ENCODE data around the gene HAL. TPM values are rescaled to one million over a fixed set of nuclear protein-coding genes. Genes with fewer than 3 reads are reported as not detected.
A peak's percentile ranks its signal among the peaks of the same experiment; 100 is the strongest.

The HAL gene
- total and polyA plus RNA-seq, 2 of the 13 experiments (the other 11 are each of a cell fraction or from before 2014, with no cell fraction given): 0.89 to 37.8 TPM

DNA sequence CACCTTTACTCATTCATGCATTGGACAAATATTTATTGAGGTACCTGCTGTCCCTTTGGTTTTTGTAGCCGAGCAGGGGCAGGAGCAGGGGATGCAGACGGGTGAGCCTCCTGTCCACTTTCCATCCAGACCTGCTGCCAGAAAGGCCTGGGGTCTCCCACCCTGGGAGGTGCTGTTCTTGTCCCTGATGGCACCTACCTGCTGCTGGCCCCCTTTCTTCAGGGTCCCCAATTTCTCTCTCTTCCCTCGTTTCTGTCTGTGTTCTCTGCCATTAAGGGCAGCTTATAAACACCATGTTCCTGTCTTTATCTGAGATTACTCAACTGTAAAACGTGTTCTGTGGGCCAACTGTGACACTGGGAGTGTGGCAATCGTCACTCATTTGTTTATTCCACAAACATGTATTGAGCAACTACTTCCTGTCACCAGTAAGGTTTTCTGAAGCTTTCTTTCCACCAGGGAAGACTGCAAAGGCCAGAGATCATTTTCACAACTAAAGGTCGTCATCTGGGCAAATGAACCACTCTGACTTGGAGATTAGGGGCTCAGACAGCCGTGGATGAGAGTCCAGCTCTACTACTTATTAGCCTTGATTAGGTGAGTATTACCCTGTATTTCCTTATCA is at the start of gene HAL (continued):
- TF ChIP-seq ZNF703 (CRISPR knock-in tag; IDR thresholded peaks at IDR 0.05; ENCODE audit: borderline replicate concordance): 0 out of 2 replicates have a peak, but pooled peaks have one; percentile 49
- peak; percentile 56; the same call in 1 of the 2 replicates for TF ChIP-seq ZNF605 (CRISPR knock-in tag; IDR thresholded peaks at IDR 0.05)
- peak; percentile 94 for TF ChIP-seq ZNF775 (CRISPR knock-in tag; IDR thresholded peaks at IDR 0.05; ENCODE audit: borderline replicate concordance)
- peak; percentile 87; the same call in 1 of the 2 replicates for TF ChIP-seq NCOA1 (CRISPR knock-in tag; IDR thresholded peaks at IDR 0.05)
- TF ChIP-seq, protein P1, sequence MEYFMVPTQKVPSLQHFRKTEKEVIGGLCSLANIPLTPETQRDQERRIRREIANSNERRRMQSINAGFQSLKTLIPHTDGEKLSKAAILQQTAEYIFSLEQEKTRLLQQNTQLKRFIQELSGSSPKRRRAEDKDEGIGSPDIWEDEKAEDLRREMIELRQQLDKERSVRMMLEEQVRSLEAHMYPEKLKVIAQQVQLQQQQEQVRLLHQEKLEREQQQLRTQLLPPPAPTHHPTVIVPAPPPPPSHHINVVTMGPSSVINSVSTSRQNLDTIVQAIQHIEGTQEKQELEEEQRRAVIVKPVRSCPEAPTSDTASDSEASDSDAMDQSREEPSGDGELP (IDR thresholded peaks at IDR 0.05; ENCODE audit: borderline replicate concordance, low read depth): peak; percentile 71
- TF ChIP-seq PHF5A (CRISPR knock-in tag; IDR thresholded peaks at IDR 0.05; ENCODE audit: low read depth, unreplicated experiment): peak; percentile 37
- TF ChIP-seq STAG1 (CRISPR knock-in tag; IDR thresholded peaks at IDR 0.05): peak; percentile 37
- TF ChIP-seq HMG20B (CRISPR knock-in tag; conservative IDR thresholded peaks at IDR 0.05): peak; percentile 85
- TF ChIP-seq SP5 (CRISPR knock-in tag; IDR thresholded peaks at IDR 0.05; ENCODE audit: borderline replicate concordance, low read depth): peak; percentile 62
- TF ChIP-seq HOMEZ (CRISPR knock-in tag; IDR thresholded peaks at IDR 0.05; ENCODE audit: low read depth): peak; percentile 77; the same call in 1 of the 2 replicates
- TF ChIP-seq KMT2B (CRISPR knock-in tag; IDR thresholded peaks at IDR 0.05): peak; percentile 69; the same call in 1 of the 2 replicates
- peak; percentile 97 for TF ChIP-seq NCOA2 (CRISPR knock-in tag; IDR thresholded peaks at IDR 0.05)
- TF ChIP-seq ZNF205 (CRISPR knock-in tag; IDR thresholded peaks at IDR 0.05): peak; percentile 80; the same call in 1 of the 2 replicates
- peak; percentile 64; the same call in 1 of the 2 replicates for TF ChIP-seq ZBTB21 (CRISPR knock-in tag; IDR thresholded peaks at IDR 0.05)
- no peak for TF ChIP-seq ZNF841 (CRISPR knock-in tag; IDR thresholded peaks at IDR 0.05; ENCODE audit: borderline replicate concordance)
- TF ChIP-seq FOSL2 (CRISPR knock-in tag; IDR thresholded peaks at IDR 0.05): peak; percentile 94
- TF ChIP-seq SAFB2 (CRISPR knock-in tag; IDR thresholded peaks at IDR 0.05; ENCODE audit: borderline replicate concordance, low read depth): peak; percentile 43; the same call in 1 of the 2 replicates
- no peak for TF ChIP-seq ZNF496 (CRISPR knock-in tag; IDR thresholded peaks at IDR 0.05; ENCODE audit: insufficient replicate concordance)
- TF ChIP-seq ZBTB42 (CRISPR knock-in tag; IDR thresholded peaks at IDR 0.05): no peak
- peak; percentile 86 for TF ChIP-seq MLX (CRISPR knock-in tag; IDR thresholded peaks at IDR 0.05)
- TF ChIP-seq, protein P2, sequence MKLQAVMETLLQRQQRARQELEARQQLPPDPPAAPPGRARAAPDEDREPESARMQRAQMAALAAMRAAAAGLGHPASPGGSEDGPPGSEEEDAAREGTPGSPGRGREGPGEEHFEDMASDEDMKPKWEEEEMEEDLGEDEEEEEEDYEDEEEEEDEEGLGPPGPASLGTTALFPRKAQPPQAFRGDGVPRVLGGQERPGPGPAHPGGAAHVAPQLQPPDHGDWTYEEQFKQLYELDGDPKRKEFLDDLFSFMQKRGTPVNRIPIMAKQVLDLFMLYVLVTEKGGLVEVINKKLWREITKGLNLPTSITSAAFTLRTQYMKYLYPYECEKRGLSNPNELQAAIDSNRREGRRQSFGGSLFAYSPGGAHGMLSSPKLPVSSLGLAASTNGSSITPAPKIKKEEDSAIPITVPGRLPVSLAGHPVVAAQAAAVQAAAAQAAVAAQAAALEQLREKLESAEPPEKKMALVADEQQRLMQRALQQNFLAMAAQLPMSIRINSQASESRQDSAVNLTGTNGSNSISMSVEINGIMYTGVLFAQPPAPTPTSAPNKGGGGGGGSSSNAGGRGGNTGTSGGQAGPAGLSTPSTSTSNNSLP (IDR thresholded peaks at IDR 0.05; ENCODE audit: low read depth, low read length): peak; percentile 64; the same call in 1 of the 2 replicates
- TF ChIP-seq ZNF136 (CRISPR knock-in tag; IDR thresholded peaks at IDR 0.05; ENCODE audit: low read depth): peak; percentile 93; the same call in 1 of the 2 replicates
- TF ChIP-seq ZNF251 (CRISPR knock-in tag; IDR thresholded peaks at IDR 0.05): 0 out of 2 replicates have a peak, but pooled peaks have one; percentile 59
- TF ChIP-seq FOXC1 (CRISPR knock-in tag; IDR thresholded peaks at IDR 0.05; ENCODE audit: borderline replicate concordance): peak; percentile 84; the same call in 1 of the 2 replicates
- peak; percentile 96 for TF ChIP-seq SOX5 (CRISPR knock-in tag; IDR thresholded peaks at IDR 0.05; ENCODE audit: borderline replicate concordance)
- peak; percentile 83; the same call in 1 of the 2 replicates for TF ChIP-seq ZNF782 (CRISPR knock-in tag; IDR thresholded peaks at IDR 0.05; ENCODE audit: borderline replicate concordance)
- peak; percentile 99 for TF ChIP-seq FOXP1 (IDR thresholded peaks at IDR 0.05)
- TF ChIP-seq FOXP1 (CRISPR knock-in tag; IDR thresholded peaks at IDR 0.05): peak; percentile 100
